HFFc6 (cell line): Measurements from ENCODE around the gene AFAP1. TPM values are rescaled to one million over a fixed set of nuclear protein-coding genes. Genes with fewer than 3 reads are reported as not detected.

Experiments
- DNase-seq: peaks from one replicate; pipeline ENCODE4 v3.0.0-alpha.2; 2018
- H3K27ac Mint-ChIP-seq: 2 replicates; pipeline ENCODE4 v1.8.0; 2020; ENCODE audit warnings: mild to moderate bottlenecking, mixed read lengths
- H3K27me3 Mint-ChIP-seq: 2 replicates; pipeline ENCODE4 v1.8.0; 2021; ENCODE audit warnings: mild to moderate bottlenecking, moderate library complexity, mixed read lengths; ENCODE audit not compliant: insufficient read depth
- H3K36me3 Mint-ChIP-seq: 2 replicates; pipeline ENCODE4 v1.8.0; 2021; ENCODE audit warnings: low read depth, mixed read lengths
- H3K4me1 Mint-ChIP-seq: 2 replicates; pipeline ENCODE4 v1.8.0; 2020; ENCODE audit warnings: low read depth, mixed read lengths
- H3K4me3 Mint-ChIP-seq: 2 replicates; pipeline ENCODE4 v1.8.0; 2020; ENCODE audit warnings: mild to moderate bottlenecking, moderate library complexity, mixed read lengths
- H3K9me3 Mint-ChIP-seq: 2 replicates; pipeline ENCODE4 v1.8.0; 2020; ENCODE audit warnings: mild to moderate bottlenecking, mixed read lengths
- total RNA-seq, 6 experiments: library from RNA; stranded (reverse); fragmentation: NEBNext Ultra II Directional; extraction: Animal tissue kit (Norgen Biotek cat#: 25700); gene quantifications; 2 replicates in 1 of 6; 3 replicates in 5 of 6; pipeline ENCODE4 v1.2.3, GENCODE V29; 2021
- TF ChIP-seq, protein P1 (sequence below): fragments of 200-600 bp; sonication (generic); IDR thresholded peaks from 2 replicates; pipeline ENCODE4 v1.5.0; 2021; ENCODE audit warnings: antibody characterized with exemption, mild to moderate bottlenecking

Gene AFAP1
- total RNA-seq, 6 experiments from 2014 or later, result 99.7 to 116 (median 107) TPM

DNA sequence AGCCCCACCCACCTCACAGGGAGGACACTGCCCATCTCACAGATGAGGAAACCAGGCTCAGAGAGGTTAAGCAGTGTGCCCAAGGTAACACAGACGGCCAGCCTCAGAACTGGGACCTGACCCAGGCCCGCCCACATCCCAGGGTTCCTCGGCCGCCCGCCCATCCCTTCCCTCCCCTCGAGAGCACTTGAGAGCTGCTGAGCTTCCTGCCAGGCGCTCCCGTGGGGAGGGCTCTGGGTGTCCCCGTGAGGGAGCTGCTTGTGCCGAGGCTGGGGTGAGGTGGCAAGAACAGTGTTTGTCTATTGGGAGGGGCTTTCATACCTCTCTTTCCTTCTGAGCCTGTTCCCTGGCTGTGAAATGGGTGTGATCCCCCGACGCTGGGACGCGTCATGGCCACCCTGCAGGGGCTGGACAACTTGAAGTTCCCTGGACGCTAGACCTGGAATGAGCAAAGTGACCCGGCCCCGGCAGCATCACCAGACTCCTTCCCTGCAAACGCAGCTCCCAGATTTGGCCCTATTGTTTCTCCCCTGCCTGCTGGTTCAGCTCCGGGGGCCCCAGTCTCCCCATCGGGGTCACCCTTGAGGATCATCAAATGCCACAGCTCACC, 204.9 kb downstream of the AFAP1 start:
- Mint-ChIP-seq H3K27me3 (peaks cover 9% of the 10 kb centered on the region), H3K36me3 (no peaks in the 10 kb centered on the region), H3K4me1 (no peaks in the 10 kb centered on the region), H3K4me3 (no peak overlapping the region), H3K27ac (no peak overlapping the region), H3K9me3 (no peaks in the 10 kb centered on the region)
- no peak for DNase-seq
- TF ChIP-seq, protein P1, sequence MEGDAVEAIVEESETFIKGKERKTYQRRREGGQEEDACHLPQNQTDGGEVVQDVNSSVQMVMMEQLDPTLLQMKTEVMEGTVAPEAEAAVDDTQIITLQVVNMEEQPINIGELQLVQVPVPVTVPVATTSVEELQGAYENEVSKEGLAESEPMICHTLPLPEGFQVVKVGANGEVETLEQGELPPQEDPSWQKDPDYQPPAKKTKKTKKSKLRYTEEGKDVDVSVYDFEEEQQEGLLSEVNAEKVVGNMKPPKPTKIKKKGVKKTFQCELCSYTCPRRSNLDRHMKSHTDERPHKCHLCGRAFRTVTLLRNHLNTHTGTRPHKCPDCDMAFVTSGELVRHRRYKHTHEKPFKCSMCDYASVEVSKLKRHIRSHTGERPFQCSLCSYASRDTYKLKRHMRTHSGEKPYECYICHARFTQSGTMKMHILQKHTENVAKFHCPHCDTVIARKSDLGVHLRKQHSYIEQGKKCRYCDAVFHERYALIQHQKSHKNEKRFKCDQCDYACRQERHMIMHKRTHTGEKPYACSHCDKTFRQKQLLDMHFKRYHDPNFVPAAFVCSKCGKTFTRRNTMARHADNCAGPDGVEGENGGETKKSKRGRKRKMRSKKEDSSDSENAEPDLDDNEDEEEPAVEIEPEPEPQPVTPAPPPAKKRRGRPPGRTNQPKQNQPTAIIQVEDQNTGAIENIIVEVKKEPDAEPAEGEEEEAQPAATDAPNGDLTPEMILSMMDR, result no peak

GRCh38 chr4:7733801-7734650, 205.6 kb downstream of the AFAP1 start:
- DNase-seq, result no peak
- H3K36me3 Mint-ChIP-seq, result no peaks in the 10 kb centered on the region
- no peak overlapping the region for H3K27ac Mint-ChIP-seq
- TF ChIP-seq, protein P1, result no peak
- H3K4me3 Mint-ChIP-seq, result no peak overlapping the region
- no peaks in the 10 kb centered on the region for H3K9me3 Mint-ChIP-seq
- no peaks in the 10 kb centered on the region for H3K4me1 Mint-ChIP-seq
- peaks cover 9% of the 10 kb centered on the region for H3K27me3 Mint-ChIP-seq

DNA sequence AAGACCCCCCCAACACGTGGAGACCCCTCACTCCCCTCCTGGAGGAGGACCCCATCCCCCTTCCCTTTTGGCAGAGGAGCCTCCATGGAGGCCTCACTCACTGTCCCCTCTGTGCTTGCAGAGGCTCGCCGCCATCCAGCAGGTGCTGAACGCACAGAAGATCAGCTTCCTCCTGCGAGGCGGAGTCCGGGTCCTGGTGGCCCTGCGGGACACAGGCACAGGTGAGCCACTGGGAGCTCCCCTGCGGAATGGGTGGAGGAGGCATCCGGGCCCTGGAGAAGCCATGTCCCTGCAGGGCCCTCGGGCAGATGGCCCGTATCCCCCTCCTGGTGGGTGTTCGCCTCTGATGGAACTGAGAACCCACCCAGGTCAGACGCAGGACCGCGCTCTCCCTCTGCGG, 206.5 kb downstream of the AFAP1 start:
- Mint-ChIP-seq H3K4me3 (no peak overlapping the region), H3K9me3 (no peaks in the 10 kb centered on the region), H3K36me3 (no peaks in the 10 kb centered on the region), H3K27me3 (peaks cover 9% of the 10 kb centered on the region), H3K27ac (no peak overlapping the region), H3K4me1 (no peaks in the 10 kb centered on the region)
- TF ChIP-seq, protein P1, result no peak
- no peak for DNase-seq

GRCh38 chr4:7732263-7732662, 207.4 kb downstream of the AFAP1 start:
- H3K27ac Mint-ChIP-seq, result no peak overlapping the region
- H3K27me3 Mint-ChIP-seq, result peaks cover 7% of the 10 kb centered on the region

GRCh38 chr4:7731437-7731836, 208.2 kb downstream of the AFAP1 start:
- no peak overlapping the region for H3K4me3 Mint-ChIP-seq
- peaks cover 3% of the 10 kb centered on the region; the same call in 1 of the 2 replicates for H3K27me3 Mint-ChIP-seq
- DNase-seq, result no peak
- no peaks in the 10 kb centered on the region for H3K36me3 Mint-ChIP-seq
- H3K4me1 Mint-ChIP-seq, result no peaks in the 10 kb centered on the region
- TF ChIP-seq, protein P1, result no peak
- no peaks in the 10 kb centered on the region for H3K9me3 Mint-ChIP-seq
- no peak overlapping the region for H3K27ac Mint-ChIP-seq

More at GRCh38 chr4:7732263-7732662, 207.4 kb downstream of the AFAP1 start:
- no peak overlapping the region for H3K4me3 Mint-ChIP-seq
- H3K9me3 Mint-ChIP-seq, result no peaks in the 10 kb centered on the region
- H3K4me1 Mint-ChIP-seq, result no peaks in the 10 kb centered on the region
- no peak for DNase-seq
- TF ChIP-seq, protein P1, result no peak
- no peaks in the 10 kb centered on the region for H3K36me3 Mint-ChIP-seq
